ENCODE data around the gene MT1X.
A peak's percentile ranks its signal among the peaks of the same experiment; 100 is the strongest.

The MT1X gene

DNA sequence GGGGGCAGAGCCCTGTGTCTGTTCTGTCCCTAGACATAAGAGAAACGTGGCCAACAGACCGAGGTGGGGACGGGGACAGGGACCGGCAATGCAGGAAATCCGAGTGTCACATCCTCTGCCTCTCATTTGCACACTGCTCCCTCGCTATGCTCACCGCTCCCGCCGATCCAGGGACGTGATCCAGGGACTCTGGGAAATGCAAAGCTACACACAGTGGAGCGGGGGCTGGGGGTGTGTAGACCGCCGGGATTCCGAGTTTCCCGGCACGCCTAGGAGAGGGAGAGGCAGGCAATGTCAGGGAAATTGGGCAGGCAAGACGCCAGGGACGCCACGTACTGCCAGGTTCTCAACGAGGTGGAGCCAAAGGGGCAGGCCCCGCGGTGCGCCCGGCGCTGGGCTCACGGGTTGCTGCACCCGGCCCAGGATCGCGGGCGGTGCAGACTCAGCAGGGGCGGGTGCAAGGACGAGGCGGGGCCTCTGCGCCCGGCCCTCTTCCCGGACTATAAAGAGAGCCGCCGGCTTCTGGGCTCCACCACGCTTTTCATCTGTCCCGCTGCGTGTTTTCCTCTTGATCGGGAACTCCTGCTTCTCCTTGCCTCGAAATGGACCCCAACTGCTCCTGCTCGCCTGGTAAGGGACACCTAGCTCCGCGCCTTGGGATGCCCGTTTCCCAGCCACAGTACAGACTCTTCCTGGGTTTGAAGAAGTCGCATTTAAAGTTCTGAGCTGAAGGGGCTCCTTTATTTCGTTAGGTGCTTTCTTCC, at the start of gene MT1X:
TSS of gene MT1X (plus strand) at position 532 of the 764 bp plus-strand sequence. CDS start at position 603, 71 bp downstream.
- peak; percentile 90 for DNase-seq

GRCh38 chr16:56632848-56633365, 49.4 kb upstream of the MT1X start:
- no peak for DNase-seq

GRCh38 chr16:56633535-56633934, 48.7 kb upstream of the MT1X start:
- DNase-seq, result no peak

DNA sequence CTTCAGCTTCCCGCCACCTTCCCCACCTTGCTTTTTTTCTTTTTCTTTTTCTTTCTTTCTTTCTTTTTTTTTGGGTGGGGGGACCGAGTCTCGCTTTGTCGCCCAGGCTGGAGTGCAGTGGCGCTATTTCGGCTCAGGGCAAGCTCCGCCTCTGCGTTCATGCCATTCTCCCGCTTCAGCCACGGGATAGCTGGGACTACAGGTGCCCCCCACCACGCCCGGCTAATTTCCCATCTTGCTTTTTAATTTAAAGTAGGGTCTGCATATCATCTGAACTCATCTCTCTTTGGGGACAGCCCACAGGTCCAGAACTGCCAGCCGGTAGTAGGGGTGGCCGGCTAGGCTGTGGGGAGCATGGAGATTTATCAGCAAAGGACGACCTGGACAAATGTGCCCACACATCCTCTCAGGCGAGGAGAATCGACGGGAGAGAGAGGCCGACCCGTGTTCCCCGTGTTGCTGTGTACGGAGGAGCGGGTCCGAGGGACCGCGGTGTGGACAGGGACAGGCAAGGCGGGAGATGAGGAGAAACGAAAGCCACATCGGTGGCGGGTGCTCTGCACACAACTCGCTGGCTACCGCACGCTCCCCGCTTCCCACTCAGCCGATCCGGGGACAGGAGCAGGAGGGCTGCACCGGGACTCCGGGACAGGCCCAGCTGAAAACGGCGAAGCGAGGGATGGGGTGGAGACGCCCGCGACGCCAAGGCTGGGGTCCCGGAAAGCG, 47.4 kb upstream of the MT1X start:
- DNase-seq, result no peak

- no peak for DNase-seq
Measured at GRCh38 chr16:56635441-56635967, 46.8 kb upstream of the MT1X start.

GRCh38 chr16:56636616-56637413, 45.5 kb upstream of the MT1X start:
- DNase-seq, result no peak

GRCh38 chr16:56637814-56638750, 44.2 kb upstream of the MT1X start, which contains the start of gene MT1A:
Gene MT1A, plus strand, starts transcription at chr16:56638666. Its CDS starts 73 bp downstream, at chr16:56638739.
- no peak for DNase-seq

DNA sequence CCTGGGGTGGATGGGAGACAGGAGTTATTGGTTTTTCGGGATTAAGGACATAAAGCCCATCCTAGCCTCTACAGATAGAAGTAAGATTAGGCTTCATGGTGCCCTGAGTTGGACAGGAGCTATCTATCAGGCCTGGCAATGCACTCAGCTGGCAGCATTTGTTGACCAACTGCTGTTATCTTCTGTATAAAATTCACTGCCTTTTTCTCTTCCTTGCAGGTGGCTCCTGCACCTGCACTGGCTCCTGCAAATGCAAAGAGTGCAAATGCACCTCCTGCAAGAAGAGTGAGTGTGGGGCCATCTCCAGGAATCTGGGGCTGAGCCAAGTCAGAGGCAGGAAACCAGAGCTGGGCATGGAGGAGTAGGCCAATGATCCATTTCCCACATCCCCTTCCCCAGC, 43.2 kb upstream of the MT1X start:
- no peak for DNase-seq

GRCh38 chr16:56640076-56640475, 42.2 kb upstream of the MT1X start:
- DNase-seq, result no peak

GRCh38 chr16:56641166-56641565, 41.1 kb upstream of the MT1X start:
- no peak for DNase-seq

GRCh38 chr16:56643080-56643778, 39.0 kb upstream of the MT1X start:
- peak; percentile 82 for DNase-seq

GRCh38 chr16:56643833-56644232, 38.4 kb upstream of the MT1X start:
- no peak for DNase-seq

GRCh38 chr16:56645311-56645710, 37.0 kb upstream of the MT1X start:
- DNase-seq, result no peak

GRCh38 chr16:56645838-56646237, 36.4 kb upstream of the MT1X start:
- no peak for DNase-seq

- DNase-seq, result no peak
Measured at GRCh38 chr16:56647641-56648431, 34.4 kb upstream of the MT1X start.

DNA sequence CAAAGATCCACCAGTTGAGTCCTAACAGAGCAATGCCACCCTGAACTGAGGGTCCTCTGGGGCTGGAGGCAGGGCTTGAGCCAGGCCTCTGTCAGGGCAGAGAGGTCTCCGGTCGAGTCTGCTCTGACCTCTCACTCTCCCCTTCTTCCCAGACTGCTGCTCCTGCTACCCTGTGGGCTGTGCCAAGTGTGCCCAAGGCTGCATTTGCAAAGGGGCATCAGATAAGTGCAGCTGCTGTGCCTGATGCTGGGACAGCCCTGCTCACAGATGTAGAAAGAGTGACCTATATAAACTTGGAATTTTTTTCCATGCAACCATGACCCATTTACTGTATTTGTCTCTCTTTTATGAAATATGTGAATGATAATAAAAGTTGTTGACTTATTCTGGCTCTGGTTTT, 33.0 kb upstream of the MT1X start:
- DNase-seq, result no peak

DNA sequence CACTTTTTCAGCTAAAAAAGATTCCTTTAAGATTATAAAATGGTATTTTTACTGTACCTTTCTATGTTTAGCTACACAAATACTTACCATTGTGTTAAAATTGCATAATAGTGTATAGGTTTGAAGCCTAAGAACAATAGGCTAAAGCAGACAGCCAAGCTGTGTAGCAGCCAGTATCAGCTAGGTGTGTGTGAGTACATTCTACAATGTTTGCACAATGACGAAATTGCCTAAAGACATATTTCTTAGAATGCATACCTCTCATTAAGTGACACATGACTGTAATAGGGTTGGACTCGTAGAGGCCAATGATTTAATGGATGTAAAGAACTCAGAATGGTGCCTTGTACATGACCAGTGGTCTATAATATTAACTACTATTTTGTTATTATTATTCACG, 32.5 kb upstream of the MT1X start:
- DNase-seq, result no peak

DNA sequence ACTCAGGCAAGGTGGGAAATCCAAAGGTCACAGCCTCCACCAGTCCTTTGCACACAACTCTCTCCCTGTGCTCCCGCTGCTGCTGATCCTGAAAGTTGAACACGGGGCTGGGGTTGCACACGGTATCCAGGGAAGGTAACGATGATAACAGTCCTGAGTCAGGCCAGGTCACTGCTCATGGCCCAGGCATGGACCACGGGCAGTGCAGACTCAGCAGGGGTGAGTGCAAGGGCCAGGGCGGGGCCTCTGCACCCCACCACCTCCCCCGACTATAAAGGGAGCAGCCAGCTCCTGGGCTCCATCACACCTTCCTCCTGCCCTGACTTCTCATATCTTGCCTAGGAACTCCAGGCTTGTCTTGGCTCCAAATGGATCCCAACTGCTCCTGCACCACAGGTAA, 30.7 kb upstream of the MT1X start, which contains the start of gene MT1B:
TSS of gene MT1B (plus strand) at position 301 of the 400 bp plus-strand sequence. CDS start at position 369, 68 bp downstream.
- DNase-seq, result no peak

GRCh38 chr16:56652600-56652999, 29.7 kb upstream of the MT1X start:
- DNase-seq, result no peak

DNA sequence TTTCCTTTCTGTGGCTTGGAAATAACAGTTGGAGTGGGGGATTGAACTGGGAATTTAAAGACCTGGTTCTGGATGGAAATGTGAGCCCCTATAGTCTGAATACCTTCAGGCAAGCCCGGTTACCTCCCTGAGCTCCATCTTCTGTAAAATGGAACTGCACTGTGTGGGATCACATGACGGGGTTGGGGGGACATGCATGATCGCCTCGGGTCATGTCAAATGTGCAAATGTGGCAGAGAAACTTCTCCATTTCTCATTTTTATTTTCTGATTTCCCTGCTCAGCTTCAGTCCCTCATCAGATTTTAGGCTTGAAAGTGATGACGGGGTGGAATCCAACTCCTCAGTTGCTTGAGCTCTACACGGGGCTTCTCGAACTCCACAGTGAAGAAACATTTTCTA, 29.1 kb upstream of the MT1X start:
- DNase-seq, result no peak

All from activated naive CD4-positive, alpha-beta T cell treated with Interleukin-2 at 50 U/mL for 16 hours (primary cell).